ENCODE data around the gene PIWIL4.
A peak's percentile ranks its signal among the peaks of the same experiment; 100 is the strongest.

PIWIL4 gene

GRCh38 chr11:94658386-94658785 lies 91.2 kb downstream of the PIWIL4 start:
- DNase-seq (no peak), ATAC-seq (ENCODE audit: insufficient read depth, low read depth) (no peak)
- Histone ChIP-seq H3K4me2 (ENCODE audit: insufficient read depth, low read length) (no peak overlapping the region), H3K79me2 (ENCODE audit: insufficient read depth, low read length) (no peaks in the 10 kb centered on the region), H3K27me3 (ENCODE audit: insufficient read depth, low read length, poor library complexity) (peaks cover 7% of the 10 kb centered on the region), H3K27ac (ENCODE audit: low read length) (no peak overlapping the region), H3K9me3 (ENCODE audit: insufficient read depth, low read length, severe bottlenecking) (no peaks in the 10 kb centered on the region), H3K36me3 (ENCODE audit: insufficient read depth, low read length) (no peaks in the 10 kb centered on the region), H2AFZ (ENCODE audit: low read depth, low read length) (no peak overlapping the region), H3K4me3 (ENCODE audit: low read depth in 1 of 2, low read length in 2 of 2) (no peak overlapping the region), H3K4me1 (ENCODE audit: insufficient read depth, low read length) (no peaks in the 10 kb centered on the region), H4K20me1 (ENCODE audit: insufficient read depth, low read length) (no peaks in the 10 kb centered on the region), H3K9ac (ENCODE audit: low read depth, low read length) (no peak overlapping the region)
- TF ChIP-seq EZH2 (IDR thresholded peaks at IDR 0.05; ENCODE audit: borderline replicate concordance, low read depth, low read length, severe bottlenecking) (no peak), CTCF (IDR thresholded peaks at IDR 0.05; ENCODE audit: borderline replicate concordance, extremely low read depth, low read length, poor library complexity, severe bottlenecking) (no peak)

DNA sequence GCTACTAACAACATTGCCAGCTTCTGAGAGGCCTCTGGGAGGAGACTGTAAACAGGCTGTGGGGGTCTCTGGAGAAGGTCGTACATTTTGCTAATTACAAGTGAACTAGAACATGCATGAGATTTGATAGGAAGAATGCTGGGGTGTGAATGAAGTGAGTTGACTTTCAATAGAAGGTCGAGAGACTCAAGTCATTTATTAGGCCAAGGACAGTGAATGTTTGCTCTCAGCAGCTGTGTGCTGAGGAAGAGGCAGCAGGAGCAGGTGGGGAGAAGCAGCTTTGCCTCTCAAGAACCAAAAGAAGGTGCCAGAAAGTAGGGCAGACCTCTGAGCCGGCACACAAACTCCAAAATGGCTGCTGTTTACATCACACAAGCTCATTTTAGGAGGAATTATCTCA lies 91.7 kb downstream of the PIWIL4 start:
- H3K4me2 ChIP-seq (ENCODE audit: insufficient read depth, low read length) = no peak overlapping the region
- H3K9ac ChIP-seq (ENCODE audit: low read depth, low read length) = no peak overlapping the region
- no peaks in the 10 kb centered on the region for H3K4me1 ChIP-seq (ENCODE audit: insufficient read depth, low read length)
- peaks cover 7% of the 10 kb centered on the region for H3K27me3 ChIP-seq (ENCODE audit: insufficient read depth, low read length, poor library complexity)
- DNase-seq (no peak), ATAC-seq (ENCODE audit: insufficient read depth, low read depth) (no peak)
- H3K27ac ChIP-seq (ENCODE audit: low read length) = no peak overlapping the region
- TF ChIP-seq CTCF (IDR thresholded peaks at IDR 0.05; ENCODE audit: borderline replicate concordance, extremely low read depth, low read length, poor library complexity, severe bottlenecking) = no peak
- TF ChIP-seq EZH2 (IDR thresholded peaks at IDR 0.05; ENCODE audit: borderline replicate concordance, low read depth, low read length, severe bottlenecking) = no peak
- H3K9me3 ChIP-seq (ENCODE audit: insufficient read depth, low read length, severe bottlenecking) = no peaks in the 10 kb centered on the region
- no peak overlapping the region for H2AFZ ChIP-seq (ENCODE audit: low read depth, low read length)
- H4K20me1 ChIP-seq (ENCODE audit: insufficient read depth, low read length) = no peaks in the 10 kb centered on the region
- no peaks in the 10 kb centered on the region for H3K36me3 ChIP-seq (ENCODE audit: insufficient read depth, low read length)
- H3K4me3 ChIP-seq (ENCODE audit: low read depth in 1 of 2, low read length in 2 of 2) = no peak overlapping the region
- no peaks in the 10 kb centered on the region for H3K79me2 ChIP-seq (ENCODE audit: insufficient read depth, low read length)

- peaks cover 19% of the 10 kb centered on the region for H3K27me3 ChIP-seq (ENCODE audit: insufficient read depth, low read length, poor library complexity)
- no peak overlapping the region for H3K9ac ChIP-seq (ENCODE audit: low read depth, low read length)
- H3K36me3 ChIP-seq (ENCODE audit: insufficient read depth, low read length) = no peaks in the 10 kb centered on the region
- no peaks in the 10 kb centered on the region for H3K4me1 ChIP-seq (ENCODE audit: insufficient read depth, low read length)
- H2AFZ ChIP-seq (ENCODE audit: low read depth, low read length) = no peak overlapping the region
- ATAC-seq (ENCODE audit: insufficient read depth, low read depth) (peak; percentile 69), DNase-seq (no peak)
- no peak overlapping the region for H3K4me2 ChIP-seq (ENCODE audit: insufficient read depth, low read length)
- H3K4me3 ChIP-seq (ENCODE audit: low read depth in 1 of 2, low read length in 2 of 2) = no peak overlapping the region
- no peaks in the 10 kb centered on the region for H4K20me1 ChIP-seq (ENCODE audit: insufficient read depth, low read length)
- H3K79me2 ChIP-seq (ENCODE audit: insufficient read depth, low read length) = no peaks in the 10 kb centered on the region
- no peak overlapping the region for H3K27ac ChIP-seq (ENCODE audit: low read length)
- TF ChIP-seq EZH2 (IDR thresholded peaks at IDR 0.05; ENCODE audit: borderline replicate concordance, low read depth, low read length, severe bottlenecking) = no peak
- TF ChIP-seq CTCF (IDR thresholded peaks at IDR 0.05; ENCODE audit: borderline replicate concordance, extremely low read depth, low read length, poor library complexity, severe bottlenecking) = no peak
- H3K9me3 ChIP-seq (ENCODE audit: insufficient read depth, low read length, severe bottlenecking) = no peaks in the 10 kb centered on the region
Observed at GRCh38 chr11:94661444-94661843, 94.3 kb downstream of the PIWIL4 start.
